GM18951 (cell line): ENCODE results near the gene EXD2.
"Not testable (repeated sequence)": the region's sequence is repeated elsewhere in the genome, so short reads cannot be mapped to it uniquely, and the experiment has no call there.

ENCODE experiments used
- POLR2A ChIP-seq: IDR thresholded peaks from 4 replicates; pipeline ENCODE4 v1.6.1; 2011; ENCODE audit warnings: mild to moderate bottlenecking; ENCODE audit not compliant: insufficient read length, insufficient read depth; ENCODE audit errors: extremely low read depth
- in situ Hi-C: fragments of 300-500 bp; cut with MboI; formaldehyde crosslinking; loops from one replicate; pipeline ENCODE4 v1.12.0; 2022; ENCODE audit warnings: low sequenced_read_pairs, mixed read lengths, inconsistent platforms; ENCODE audit not compliant: unreplicated experiment

EXD2 gene

GRCh38 chr14:69266572-69267345 is 75.5 kb downstream of the EXD2 start:
- in situ Hi-C loops = no loop called here
- TF ChIP-seq POLR2A = no peak

GRCh38 chr14:69267492-69267891 is 76.2 kb downstream of the EXD2 start:
- in situ Hi-C loops = no loop called here
- no peak for TF ChIP-seq POLR2A

- no peak for TF ChIP-seq POLR2A
- in situ Hi-C loops = no loop called here
Measured at GRCh38 chr14:69268223-69268622, 76.9 kb downstream of the EXD2 start.

GRCh38 chr14:69268763-69269162 is 77.5 kb downstream of the EXD2 start:
- no peak for TF ChIP-seq POLR2A

GRCh38 chr14:69269381-69269780 is 78.1 kb downstream of the EXD2 start:
- no peak for TF ChIP-seq POLR2A
- in situ Hi-C loops = no loop called here

More at GRCh38 chr14:69268763-69269162, 77.5 kb downstream of the EXD2 start:
- in situ Hi-C loops = no loop called here

GRCh38 chr14:69270097-69270496 is 78.8 kb downstream of the EXD2 start:
- TF ChIP-seq POLR2A = no peak
- in situ Hi-C loops = no loop called here

GRCh38 chr14:69270795-69271708 is 79.8 kb downstream of the EXD2 start:
- in situ Hi-C loops = no loop called here
- no peak for TF ChIP-seq POLR2A

- no peak for TF ChIP-seq POLR2A
- in situ Hi-C loops = no loop called here
Measured at GRCh38 chr14:69274321-69274720, 83.0 kb downstream of the EXD2 start.

GRCh38 chr14:69275331-69275730 is 84.0 kb downstream of the EXD2 start:
- TF ChIP-seq POLR2A = no peak

GRCh38 chr14:69277356-69277755 is 86.1 kb downstream of the EXD2 start:
- in situ Hi-C loops = not testable (repeated sequence)

More at GRCh38 chr14:69275331-69275730, 84.0 kb downstream of the EXD2 start:
- in situ Hi-C loops = no loop called here

- in situ Hi-C loops = no loop called here
- TF ChIP-seq POLR2A = no peak
Measured at GRCh38 chr14:69280746-69281291, 89.5 kb downstream of the EXD2 start.

GRCh38 chr14:69281450-69282169 is 90.3 kb downstream of the EXD2 start:
- in situ Hi-C loops = no loop called here
- TF ChIP-seq POLR2A = no peak

GRCh38 chr14:69282448-69282847 is 91.2 kb downstream of the EXD2 start:
- no peak for TF ChIP-seq POLR2A
- in situ Hi-C loops = no loop called here
